GM13977 (cell line): Measurements from ENCODE around the gene CATSPERE.

Experiments
- DNase-seq: peaks from one replicate; pipeline ENCODE4 v3.0.0; 2012; ENCODE audit warnings: low spot score
- in situ Hi-C: fragments of 300-500 bp; cut with MboI; formaldehyde crosslinking; loops from one replicate; pipeline ENCODE4 v1.12.0; 2022; ENCODE audit warnings: low sequenced_read_pairs, low pct_unique_long_range_greater_than_20kb, mixed read lengths, inconsistent platforms; ENCODE audit not compliant: unreplicated experiment
- TF ChIP-seq, protein P1 (sequence below): IDR thresholded peaks from 2 replicates; pipeline ENCODE4 v1.5.1; 2012; ENCODE audit warnings: mild to moderate bottlenecking, control low read depth; ENCODE audit not compliant: insufficient read depth; ENCODE audit errors: extremely low read depth, missing control alignments

Gene CATSPERE

GRCh38 chr1:244461245-244462071 lies at the start of gene CATSPERE:
CATSPERE (plus strand) TSS chr1:244461273; CDS start chr1:244461430, 157 bp downstream.
- TF ChIP-seq, protein P1, sequence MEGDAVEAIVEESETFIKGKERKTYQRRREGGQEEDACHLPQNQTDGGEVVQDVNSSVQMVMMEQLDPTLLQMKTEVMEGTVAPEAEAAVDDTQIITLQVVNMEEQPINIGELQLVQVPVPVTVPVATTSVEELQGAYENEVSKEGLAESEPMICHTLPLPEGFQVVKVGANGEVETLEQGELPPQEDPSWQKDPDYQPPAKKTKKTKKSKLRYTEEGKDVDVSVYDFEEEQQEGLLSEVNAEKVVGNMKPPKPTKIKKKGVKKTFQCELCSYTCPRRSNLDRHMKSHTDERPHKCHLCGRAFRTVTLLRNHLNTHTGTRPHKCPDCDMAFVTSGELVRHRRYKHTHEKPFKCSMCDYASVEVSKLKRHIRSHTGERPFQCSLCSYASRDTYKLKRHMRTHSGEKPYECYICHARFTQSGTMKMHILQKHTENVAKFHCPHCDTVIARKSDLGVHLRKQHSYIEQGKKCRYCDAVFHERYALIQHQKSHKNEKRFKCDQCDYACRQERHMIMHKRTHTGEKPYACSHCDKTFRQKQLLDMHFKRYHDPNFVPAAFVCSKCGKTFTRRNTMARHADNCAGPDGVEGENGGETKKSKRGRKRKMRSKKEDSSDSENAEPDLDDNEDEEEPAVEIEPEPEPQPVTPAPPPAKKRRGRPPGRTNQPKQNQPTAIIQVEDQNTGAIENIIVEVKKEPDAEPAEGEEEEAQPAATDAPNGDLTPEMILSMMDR = no peak
- peak; percentile 92 for DNase-seq
- in situ Hi-C loops = no loop called here

DNA sequence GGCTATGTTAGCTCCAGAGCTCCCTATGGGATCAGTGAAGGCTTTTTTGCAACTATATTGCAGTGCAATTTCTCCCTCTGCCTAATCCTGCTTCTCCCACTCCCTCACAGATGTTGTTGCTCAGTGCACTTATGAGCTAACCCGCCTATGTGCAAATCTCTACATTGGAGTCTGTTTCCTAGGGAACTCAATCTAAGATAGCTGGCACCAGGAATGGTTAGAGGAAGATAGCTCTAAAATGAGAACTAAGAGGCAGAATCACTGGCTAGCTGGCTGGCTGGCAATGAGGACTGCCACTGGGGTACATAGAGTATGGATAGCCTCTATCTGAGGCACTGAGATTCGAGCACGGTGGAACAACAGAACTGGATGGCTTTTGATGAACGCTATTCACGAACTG lies 48.9 kb upstream of the CATSPERE start:
- DNase-seq = no peak
- in situ Hi-C loops = no loop called here
- TF ChIP-seq, protein P1 = no peak

DNA sequence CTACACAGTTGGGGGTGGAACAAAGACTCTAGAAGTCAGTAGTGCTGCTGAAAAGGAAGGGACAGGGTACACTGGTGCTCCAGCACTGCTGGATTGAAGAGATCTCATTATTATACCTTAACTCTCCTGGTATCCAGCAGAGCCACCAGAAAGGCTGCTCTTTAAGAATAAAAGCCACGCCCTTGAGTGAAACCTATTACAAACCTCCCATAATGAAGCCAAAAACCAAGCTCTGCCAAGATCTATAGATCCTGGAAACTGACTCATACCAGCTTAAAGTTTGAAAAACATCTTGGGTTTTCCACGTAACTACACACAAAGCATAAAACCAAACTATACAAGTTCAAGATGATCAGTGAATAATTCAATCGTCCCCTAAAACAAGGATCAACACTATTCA lies 47.3 kb upstream of the CATSPERE start:
- TF ChIP-seq, protein P1 = no peak
- DNase-seq = no peak
- in situ Hi-C loops = no loop called here

- in situ Hi-C loops = no loop called here
- DNase-seq = no peak
- TF ChIP-seq, protein P1 = no peak
Measured at GRCh38 chr1:244414543-244414942, 46.5 kb upstream of the CATSPERE start.

DNA sequence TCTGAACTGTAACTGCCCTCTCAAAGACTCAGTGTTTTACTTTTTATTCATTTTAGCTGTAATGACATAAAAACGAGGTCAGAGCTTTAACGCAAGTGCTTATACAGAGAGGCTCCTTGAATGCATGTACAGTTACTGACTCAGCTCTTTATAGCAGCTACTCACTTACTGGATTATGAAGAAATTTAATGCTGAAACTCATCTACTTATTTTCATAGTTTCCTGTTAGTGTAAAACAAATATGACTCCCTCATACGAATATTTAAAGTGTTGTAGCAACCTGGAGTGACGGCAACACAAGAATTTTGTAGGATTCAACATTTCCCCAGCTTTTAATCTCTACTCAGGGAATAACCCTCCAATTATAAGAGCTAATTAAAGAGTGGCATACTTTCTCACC lies 42.0 kb upstream of the CATSPERE start:
- DNase-seq = no peak
- in situ Hi-C loops = no loop called here
- TF ChIP-seq, protein P1 = no peak

- no peak for DNase-seq
- TF ChIP-seq, protein P1 = no peak
- in situ Hi-C loops = no loop called here
Measured at GRCh38 chr1:244422174-244422573, 38.9 kb upstream of the CATSPERE start.
